ENCODE measurements around the gene ZFYVE9.

GRCh38 chr1:52386458-52386857, 244.6 kb downstream of the ZFYVE9 start:
- TF ChIP-seq CTCF (conservative IDR thresholded peaks at IDR 0.05; ENCODE audit: low read length) (no peak), EZH2phosphoT487 (IDR thresholded peaks at IDR 0.05; ENCODE audit: borderline replicate concordance) (no peak)

All from Loucy (cell line).